Neural cell (in vitro differentiated cells): ENCODE data around the gene RAB11FIP5.

ENCODE experiments used
- CTCF ChIP-seq: fragments of 450-650 bp; IDR thresholded peaks from 2 replicates; pipeline ENCODE4 v1.5.1; 2014; ENCODE audit warnings: antibody characterized with exemption, mild to moderate bottlenecking, moderate library complexity; ENCODE audit not compliant: poor library complexity, severe bottlenecking
- EZH2 ChIP-seq: fragments of 200-600, 300-800 bp; shearing (Covaris generic), sonication (generic); IDR thresholded peaks from 2 replicates; pipeline ENCODE4 v1.6.1; 2014; ENCODE audit warnings: antibody characterized with exemption, low read length, borderline replicate concordance, mild to moderate bottlenecking; ENCODE audit not compliant: insufficient read depth, poor library complexity, severe bottlenecking
- POLR2AphosphoS5 ChIP-seq: IDR thresholded peaks from 2 replicates; pipeline ENCODE4 v1.6.1; 2012

GRCh38 chr2:73084971-73085370 lies 27.8 kb downstream of the RAB11FIP5 start:
- no peak for TF ChIP-seq CTCF
- no peak for TF ChIP-seq POLR2AphosphoS5
- TF ChIP-seq EZH2 = no peak
